Right cardiac atrium (tissue), 5 donors: ENCODE results near the gene PTPN11. TPM values are rescaled to one million over a fixed set of nuclear protein-coding genes. Genes with fewer than 3 reads are reported as not detected.

Experiments
- ATAC-seq, 2 donors: fragments of 200-7000 bp; cut with Tn5 transposase; one replicate each; pipeline versions ENCODE4 v1.8.0 to v1.9.1; 2020; ENCODE audit warnings: moderate library complexity in 2 of 2, mild to moderate bottlenecking in 1 of 2
- DNase-seq, 3 donors: peaks; one replicate each; pipeline ENCODE4 v3.0.0-alpha.2; 2020
- H3K27ac ChIP-seq: one replicate; pipeline ENCODE4 v1.5.1; 2013; ENCODE audit warnings: mild to moderate bottlenecking, low read length, control low read depth, moderate library complexity
- H3K27me3 ChIP-seq: one replicate; pipeline ENCODE4 v1.6.1; 2013; ENCODE audit not compliant: control insufficient read depth, insufficient read depth
- H3K4me1 ChIP-seq: one replicate; pipeline ENCODE4 v1.6.1; 2013; ENCODE audit warnings: low read length; ENCODE audit not compliant: control insufficient read depth, insufficient read depth
- H3K4me3 ChIP-seq: one replicate; pipeline ENCODE4 v1.5.1; 2013; ENCODE audit warnings: low read length, control low read depth
- H3K9me3 ChIP-seq: one replicate; pipeline ENCODE4 v1.6.1; 2013; ENCODE audit warnings: low read length; ENCODE audit not compliant: control insufficient read depth
- WGBS: extraction: QIAGEN DNeasy Blood & Tissue Kit; methylation state at CpG from one replicate; pipeline ENCODE4 v1.1.7; 2013; 5-methylcytosine and 5-hydroxymethylcytosine counted together
- intact Hi-C, 4 donors: fragments of 100-400 bp; cut with DNase I; formaldehyde crosslinking; loops; one replicate each; pipeline versions ENCODE4 v1.11.0 to v1.14.0; 2022 to 2023
- polyA plus RNA-seq: library from polyadenylated mRNA; stranded (reverse); fragments of 200-250 nt; gene quantifications from one replicate; pipeline ENCODE4 v1.2.3, GENCODE V29; 2013
- total RNA-seq, 4 donors: library from RNA; stranded (reverse); fragmentation: NEBNext Ultra II Directional; extraction: Animal tissue kit (Norgen Biotek cat#: 25700); gene quantifications; one replicate each; pipeline ENCODE4 v1.2.1, GENCODE V29; 2021
- donor health status: healthy with polysubstance abuse.
- donor health status: DM: no; HTN: yes; CAD: no.
- donor health status: DM: no; HTN: no; CAD: no.
- donor health status: DM: no; HTN: yes; CAD: no; lungs with severe emphysema.
- donor health status: DM: yes; HTN: yes; CAD: no.

PTPN11 gene
- total and polyA plus RNA-seq, 5 donors: 31.2 to 120 (median 98.2) TPM

DNA sequence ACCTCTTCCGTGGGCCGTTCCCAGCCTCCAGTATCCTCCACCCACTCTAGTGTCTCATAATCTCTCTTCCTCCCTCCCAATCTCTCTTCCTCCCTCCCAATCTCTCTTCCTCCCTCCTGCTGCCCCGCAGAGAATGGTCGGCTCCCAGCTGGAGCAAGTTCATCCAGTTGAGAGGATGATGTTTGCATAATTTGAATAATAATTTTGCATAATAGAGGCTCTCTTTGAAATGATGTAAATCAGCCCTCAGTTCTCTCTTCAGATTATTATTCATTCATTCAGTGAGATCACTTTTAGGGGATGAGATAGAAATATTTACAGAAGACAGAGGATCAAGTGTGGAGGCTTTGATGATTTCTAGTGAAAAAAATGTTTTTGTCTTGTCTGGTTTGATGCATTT lies 125.0 kb downstream of the PTPN11 start:
- intact Hi-C loops: no loop called here
- 45% methylated on average over 4 of the region's 4 CpGs for WGBS
- H3K27ac ChIP-seq: no peak overlapping the region

DNA sequence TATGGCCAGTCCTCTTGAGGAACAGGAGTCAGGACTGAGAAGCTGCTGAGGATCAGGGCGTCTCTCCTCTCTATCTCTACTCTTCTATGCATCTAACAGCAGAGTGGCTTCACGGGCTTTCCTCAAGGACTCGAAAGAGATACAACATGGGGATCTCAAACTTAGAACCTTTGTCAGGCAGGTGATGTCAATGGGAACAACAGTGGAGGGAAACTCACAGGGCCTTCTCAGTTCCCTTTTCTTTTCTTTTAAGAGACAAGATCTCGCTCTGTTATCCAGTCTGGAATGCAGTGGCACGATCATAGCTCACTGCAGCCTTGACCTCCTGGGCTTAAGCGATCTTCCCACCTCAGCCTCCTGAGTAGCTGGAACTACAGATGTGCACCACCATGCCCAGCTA lies 127.6 kb downstream of the PTPN11 start:
- ATAC-seq: no peak
- no peak overlapping the region for H3K4me3 ChIP-seq
- H3K9me3 ChIP-seq: no peaks in the 10 kb centered on the region
- H3K27me3 ChIP-seq: no peaks in the 10 kb centered on the region
- H3K27ac ChIP-seq: no peak overlapping the region
- DNase-seq: no peak
- no peaks in the 10 kb centered on the region for H3K4me1 ChIP-seq
- 77% methylated on average over 6 of the region's 6 CpGs for WGBS
- intact Hi-C loops: no loop called here

More for the DNA sequence above, 125.0 kb downstream of the PTPN11 start:
- H3K27me3 ChIP-seq: no peaks in the 10 kb centered on the region
- H3K9me3 ChIP-seq: no peaks in the 10 kb centered on the region
- DNase-seq: no peak
- no peaks in the 10 kb centered on the region for H3K4me1 ChIP-seq
- no peak for ATAC-seq
- H3K4me3 ChIP-seq: no peak overlapping the region

DNA sequence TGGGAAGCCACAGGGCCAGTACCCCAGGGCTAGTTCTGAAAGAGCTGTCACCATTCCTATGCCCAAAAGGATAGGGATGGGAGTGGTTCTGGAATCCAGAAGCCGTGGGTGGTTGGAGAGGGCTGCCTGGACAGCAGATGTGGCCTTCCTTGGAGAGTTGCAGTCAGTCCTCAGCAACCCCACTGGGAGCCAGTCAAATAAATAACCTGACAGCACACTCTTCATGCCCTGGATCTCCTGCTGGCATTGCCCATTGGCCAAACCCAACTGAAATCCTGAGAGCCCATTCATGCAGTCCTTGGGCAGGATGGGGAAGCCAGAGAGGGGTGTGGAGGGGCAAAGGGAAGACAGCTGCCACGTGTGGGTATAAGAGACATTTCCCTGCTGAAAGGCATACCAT lies 128.2 kb downstream of the PTPN11 start:
- WGBS: 51% methylated on average over 2 of the region's 2 CpGs
- Histone ChIP-seq H3K27ac (no peak overlapping the region), H3K4me3 (no peak overlapping the region), H3K9me3 (no peaks in the 10 kb centered on the region), H3K4me1 (no peaks in the 10 kb centered on the region), H3K27me3 (no peaks in the 10 kb centered on the region)
- DNase-seq (no peak), ATAC-seq (no peak)
- intact Hi-C loops: no loop called here

DNA sequence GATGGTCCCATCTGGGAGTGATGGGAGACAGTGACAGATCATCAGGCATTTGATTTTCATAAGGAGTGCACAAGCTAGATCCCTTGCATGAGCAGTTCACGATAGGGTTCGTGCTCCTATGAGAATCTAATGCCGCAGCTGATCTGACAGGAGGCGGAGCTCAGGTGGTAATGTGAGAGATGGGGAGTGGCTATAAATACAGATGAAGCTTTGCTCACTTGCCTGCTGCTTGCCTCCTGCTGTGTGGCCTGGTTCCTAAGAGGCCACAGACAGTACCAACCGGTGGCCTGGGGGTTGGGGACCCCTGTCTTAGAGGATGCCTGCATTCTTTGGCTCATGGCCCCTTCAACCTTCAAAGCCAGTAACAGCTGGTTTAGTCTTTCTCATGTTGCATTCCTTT lies 130.3 kb downstream of the PTPN11 start:
- intact Hi-C loops: no loop called here
- DNase-seq: no peak
- H3K27me3 ChIP-seq: no peaks in the 10 kb centered on the region
- no peak overlapping the region for H3K4me3 ChIP-seq
- H3K27ac ChIP-seq: no peak overlapping the region
- no peaks in the 10 kb centered on the region for H3K4me1 ChIP-seq
- ATAC-seq: no peak
- WGBS: 79% methylated on average over 5 of the region's 5 CpGs
- H3K9me3 ChIP-seq: no peaks in the 10 kb centered on the region

DNA sequence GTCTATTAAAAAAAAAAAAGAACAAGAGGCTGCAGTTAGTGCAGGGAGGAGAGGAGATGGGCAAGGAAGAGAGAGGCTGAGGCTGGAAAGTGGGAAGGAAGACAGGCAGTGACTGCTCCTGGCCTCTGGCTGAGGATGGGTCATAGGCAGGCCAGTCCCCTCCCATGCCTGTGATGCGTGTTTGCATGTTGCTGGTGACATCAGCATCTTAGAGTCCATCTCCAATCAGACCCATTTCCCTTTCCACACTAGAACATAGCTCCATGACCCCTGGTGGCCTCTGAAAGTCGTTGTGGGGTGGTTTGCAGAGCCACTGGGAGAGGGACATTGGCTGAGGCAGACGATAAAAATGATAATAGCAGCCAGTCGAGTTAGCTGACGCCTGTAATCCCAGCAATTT lies 132.9 kb downstream of the PTPN11 start:
- intact Hi-C loops: no loop called here
- no peak for ATAC-seq
- H3K9me3 ChIP-seq: no peaks in the 10 kb centered on the region
- no peak overlapping the region for H3K4me3 ChIP-seq
- H3K4me1 ChIP-seq: no peaks in the 10 kb centered on the region
- H3K27me3 ChIP-seq: no peaks in the 10 kb centered on the region
- WGBS: 52% methylated on average over 5 of the region's 5 CpGs
- DNase-seq: no peak
- H3K27ac ChIP-seq: no peak overlapping the region

DNA sequence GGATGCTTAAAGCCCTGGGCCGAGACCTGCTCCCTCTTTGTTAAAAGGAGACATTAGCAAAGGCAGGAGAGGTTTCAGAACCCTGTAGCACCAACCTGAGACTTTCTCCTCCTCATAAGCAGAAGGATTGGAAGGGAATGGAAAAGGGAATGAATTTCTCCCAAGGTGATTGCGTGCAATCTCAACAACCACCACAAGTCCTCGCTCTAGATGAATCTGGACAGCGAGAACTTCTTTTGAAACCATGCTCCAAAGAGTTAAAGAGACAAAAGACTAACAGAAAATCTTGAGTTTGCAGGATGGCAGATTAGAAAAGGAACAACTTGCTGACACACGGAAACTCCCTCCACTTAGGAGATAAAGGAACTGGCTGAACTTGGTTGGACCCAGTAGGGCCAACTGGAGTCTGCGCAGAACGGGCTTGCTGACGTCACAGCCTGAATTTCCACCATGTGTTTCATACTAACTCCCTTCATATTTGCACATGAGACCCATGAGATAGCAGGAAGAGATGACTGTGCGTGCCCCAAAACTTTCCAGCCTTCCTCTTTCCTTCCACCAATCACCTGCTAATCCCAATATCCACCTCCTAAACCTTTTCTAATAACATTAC lies 137.0 kb downstream of the PTPN11 start:
- no peak overlapping the region for H3K4me3 ChIP-seq
- intact Hi-C loops: no loop called here
- no peaks in the 10 kb centered on the region for H3K27me3 ChIP-seq
- no peak for ATAC-seq
- 65% methylated on average over 9 of the region's 9 CpGs for WGBS
- no peak for DNase-seq
- H3K4me1 ChIP-seq: no peaks in the 10 kb centered on the region
- H3K9me3 ChIP-seq: no peaks in the 10 kb centered on the region
- H3K27ac ChIP-seq: no peak overlapping the region

DNA sequence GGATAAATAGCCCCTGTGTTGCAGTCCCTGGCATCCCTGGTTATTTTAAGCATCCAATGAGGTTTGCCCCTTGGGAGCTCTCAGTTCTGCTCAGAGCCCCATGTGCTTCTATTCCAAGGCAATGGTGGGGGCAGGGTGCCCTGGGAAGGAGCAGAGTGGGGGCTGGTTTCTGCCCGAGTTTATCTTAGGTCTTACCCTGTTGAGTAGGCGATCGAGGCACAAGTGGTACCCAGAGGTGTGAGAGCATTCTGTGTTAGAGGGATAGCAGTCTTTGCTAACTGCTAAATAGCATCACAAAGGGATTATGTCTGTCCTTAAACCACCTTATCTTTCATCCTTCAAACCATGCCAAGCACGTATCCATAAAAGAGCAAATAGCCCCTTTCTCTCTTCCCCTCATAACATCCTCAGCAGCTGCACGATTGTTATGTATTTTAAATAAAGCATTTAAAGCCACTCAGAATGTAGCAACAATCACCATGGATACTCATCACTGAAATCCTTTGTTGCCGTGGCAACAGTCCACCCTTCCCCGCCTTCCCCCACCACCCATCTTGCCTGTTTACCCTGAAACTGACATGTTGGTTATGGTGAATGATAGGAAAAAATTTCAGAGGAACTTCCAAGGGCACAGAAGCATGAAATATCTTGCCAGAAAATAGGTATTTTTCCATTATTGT lies 139.3 kb downstream of the PTPN11 start:
- 50% methylated on average over 7 of the region's 7 CpGs for WGBS
- intact Hi-C loops: no loop called here
- H3K4me1 ChIP-seq: no peaks in the 10 kb centered on the region
- no peaks in the 10 kb centered on the region for H3K9me3 ChIP-seq
- H3K27ac ChIP-seq: no peak overlapping the region
- H3K27me3 ChIP-seq: no peaks in the 10 kb centered on the region
- ATAC-seq (no peak), DNase-seq (no peak)
- no peak overlapping the region for H3K4me3 ChIP-seq

Other genes with a start within 250 kb of the PTPN11 start
- 10 to 100 TPM; 24.2 to 26.6 (median 25.7) TPM for gene HECTD4, start 36.5 kb upstream of the PTPN11 start, total RNA-seq
- 11.1 TPM for gene HECTD4, start 36.5 kb upstream of the PTPN11 start, polyA plus RNA-seq
- 100 to 1,000 TPM; 628 to 794 (median 683) TPM for gene RPL6, start 9.3 kb upstream of the PTPN11 start, total RNA-seq
- 1,137 TPM for gene RPL6, start 9.3 kb upstream of the PTPN11 start, polyA plus RNA-seq